WTC11 (cell line): ENCODE measurements around the gene MIP. TPM values are rescaled to one million over a fixed set of nuclear protein-coding genes. Genes with fewer than 3 reads are reported as not detected.

Source experiments
- ATF3 ChIP-seq: sonication (generic); formaldehyde crosslinking; conservative IDR thresholded peaks from 2 replicates; pipeline ENCODE4 v1.8.1; 2022; ENCODE audit warnings: mild to moderate bottlenecking, missing genetic modification reagents
- CBFB ChIP-seq: sonication (generic); formaldehyde crosslinking; IDR thresholded peaks from 2 replicates; pipeline ENCODE4 v1.8.1; 2022; ENCODE audit warnings: mild to moderate bottlenecking, low read depth, missing genetic modification reagents
- CREB1 ChIP-seq: sonication (generic); formaldehyde crosslinking; IDR thresholded peaks from 2 replicates; pipeline ENCODE4 v1.8.0; 2023; ENCODE audit warnings: mild to moderate bottlenecking, missing genetic modification reagents
- EMX1 ChIP-seq: fragments of 250-450 bp; sonication (Bioruptor Pico); IDR thresholded peaks from 2 replicates; pipeline ENCODE4 v1.8.0; 2021; ENCODE audit warnings: mild to moderate bottlenecking
- ETV6 ChIP-seq: sonication (generic); formaldehyde crosslinking; IDR thresholded peaks from 2 replicates; pipeline ENCODE4 v1.8.1; 2022; ENCODE audit warnings: mild to moderate bottlenecking, missing genetic modification reagents
- FOXP4 ChIP-seq: sonication (generic); formaldehyde crosslinking; IDR thresholded peaks from 2 replicates; pipeline ENCODE4 v1.8.0; 2022; ENCODE audit warnings: mild to moderate bottlenecking, missing genetic modification reagents
- IRF2 ChIP-seq: sonication (generic); formaldehyde crosslinking; IDR thresholded peaks from 2 replicates; pipeline ENCODE4 v1.8.0; 2022; ENCODE audit warnings: low read depth, missing genetic modification reagents, borderline replicate concordance
- MYBL2 ChIP-seq: sonication (generic); formaldehyde crosslinking; IDR thresholded peaks from 2 replicates; pipeline ENCODE4 v1.8.1; 2023; ENCODE audit warnings: mild to moderate bottlenecking, moderate library complexity, missing genetic modification reagents
- NFYB ChIP-seq: sonication (generic); formaldehyde crosslinking; conservative IDR thresholded peaks from 2 replicates; pipeline ENCODE4 v1.8.0; 2022; ENCODE audit warnings: low read depth, missing genetic modification reagents
- NR1H2 ChIP-seq: sonication (generic); formaldehyde crosslinking; IDR thresholded peaks from 2 replicates; pipeline ENCODE4 v1.9.0; 2021; ENCODE audit warnings: mild to moderate bottlenecking, moderate library complexity, missing genetic modification reagents
- OVOL2 ChIP-seq: fragments of 250-450 bp; sonication (Bioruptor Pico); IDR thresholded peaks from 2 replicates; pipeline ENCODE4 v1.9.0; 2021; ENCODE audit warnings: mild to moderate bottlenecking, borderline replicate concordance
- RORB ChIP-seq: fragments of 250-450 bp; sonication (Bioruptor Pico); IDR thresholded peaks from 2 replicates; pipeline ENCODE4 v1.9.0; 2021; ENCODE audit warnings: mild to moderate bottlenecking
- SOX15 ChIP-seq: fragments of 250-450 bp; sonication (Bioruptor Pico); IDR thresholded peaks from 2 replicates; pipeline ENCODE4 v1.9.0; 2021; ENCODE audit warnings: mild to moderate bottlenecking
- SP1 ChIP-seq: sonication (generic); formaldehyde crosslinking; conservative IDR thresholded peaks from 2 replicates; pipeline ENCODE4 v1.8.1; 2022; ENCODE audit warnings: missing genetic modification reagents
- STAT6 ChIP-seq: sonication (generic); formaldehyde crosslinking; conservative IDR thresholded peaks from 2 replicates; pipeline ENCODE4 v1.8.1; 2023; ENCODE audit warnings: mild to moderate bottlenecking, low read depth, missing genetic modification reagents, moderate library complexity
- TCF7 ChIP-seq: sonication (generic); formaldehyde crosslinking; IDR thresholded peaks from 2 replicates; pipeline ENCODE4 v1.8.0; 2022; ENCODE audit warnings: mild to moderate bottlenecking, low read depth, missing genetic modification reagents, moderate library complexity
- TEAD1 ChIP-seq: sonication (generic); formaldehyde crosslinking; IDR thresholded peaks from 2 replicates; pipeline ENCODE4 v1.8.0; 2022; ENCODE audit warnings: mild to moderate bottlenecking, missing genetic modification reagents
- TEAD4 ChIP-seq: sonication (generic); formaldehyde crosslinking; IDR thresholded peaks from 2 replicates; pipeline ENCODE4 v1.8.0; 2022; ENCODE audit warnings: mild to moderate bottlenecking, missing genetic modification reagents
- ZNF121 ChIP-seq: sonication (generic); formaldehyde crosslinking; IDR thresholded peaks from 2 replicates; pipeline ENCODE4 v1.8.0; 2023; ENCODE audit warnings: missing genetic modification reagents
- ZNF232 ChIP-seq: sonication (generic); formaldehyde crosslinking; IDR thresholded peaks from 2 replicates; pipeline ENCODE4 v1.8.0; 2022; ENCODE audit warnings: mild to moderate bottlenecking, missing genetic modification reagents
- ZNF532 ChIP-seq: fragments of 250-450 bp; sonication (Bioruptor Pico); IDR thresholded peaks from 2 replicates; pipeline ENCODE4 v1.9.0; 2021; ENCODE audit warnings: mild to moderate bottlenecking, borderline replicate concordance
- total RNA-seq: library from RNA; stranded (reverse); gene quantifications from 3 replicates; pipeline ENCODE4 v1.2.3, GENCODE V29; 2021
- TF ChIP-seq, protein P1 (sequence below): sonication (generic); formaldehyde crosslinking; IDR thresholded peaks from 2 replicates; pipeline ENCODE4 v1.8.0; 2023; ENCODE audit warnings: missing genetic modification reagents, mild to moderate bottlenecking, borderline replicate concordance
- TF ChIP-seq, protein P2 (sequence below): sonication (generic); formaldehyde crosslinking; IDR thresholded peaks from 2 replicates; pipeline ENCODE4 v1.8.0; 2022; ENCODE audit warnings: mild to moderate bottlenecking, missing genetic modification reagents

The MIP gene
- total RNA-seq, 1 experiment from 2014 or later, result not detected

DNA sequence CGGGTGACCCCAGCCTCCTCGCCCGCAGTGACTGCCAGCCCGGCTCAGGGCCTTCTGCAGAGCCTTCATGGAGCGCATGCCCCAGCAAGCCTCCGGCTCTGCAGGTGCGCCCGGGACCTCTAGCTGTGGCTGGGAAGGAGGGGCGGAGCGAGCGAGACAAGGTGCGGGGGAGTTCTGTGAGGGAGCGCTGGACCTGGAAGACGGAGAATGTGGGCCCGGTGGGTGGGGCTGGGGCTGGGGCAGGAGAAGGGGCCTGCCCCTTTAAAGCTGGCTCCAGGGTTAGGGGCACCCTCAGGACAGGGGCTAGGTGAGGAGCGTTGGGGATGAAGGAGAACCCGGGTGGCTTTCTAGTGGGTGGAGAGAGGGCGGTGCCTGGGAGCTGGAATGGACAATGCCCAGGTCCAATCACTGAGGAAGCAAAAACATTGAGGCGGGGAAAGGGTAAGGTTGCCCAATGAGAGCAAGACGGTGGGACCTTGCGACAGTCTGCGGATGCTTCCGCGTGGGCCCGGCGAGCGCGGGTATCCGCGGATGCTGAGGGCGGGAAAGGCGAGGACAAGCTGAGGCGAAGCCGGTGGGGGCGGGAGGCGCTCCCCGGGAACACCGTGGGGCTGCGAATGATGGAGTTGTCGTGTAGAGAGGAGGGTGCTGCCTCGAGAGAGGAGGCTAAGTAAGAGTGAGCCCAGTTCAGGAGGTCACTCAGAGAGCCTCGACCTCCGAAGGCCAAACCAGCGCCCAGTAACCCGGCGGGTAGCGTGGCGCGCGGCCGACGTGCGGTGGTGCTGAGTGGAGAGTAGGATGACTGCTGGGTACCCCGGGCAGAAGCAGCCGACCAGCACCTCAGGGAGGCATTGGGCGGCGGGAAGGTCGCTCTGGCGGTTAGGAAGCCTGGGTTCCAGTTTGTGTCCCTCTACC, 33.8 kb upstream of the MIP start, which contains the start of gene GLS2 (continued):
- TF ChIP-seq NFYB (CRISPR knock-in tag), result peak; percentile 90
- peak; percentile 98 for TF ChIP-seq ZNF232 (CRISPR knock-in tag)
- TF ChIP-seq CBFB (CRISPR knock-in tag), result no peak; the same call in 1 of the 2 replicates
- no peak for TF ChIP-seq RORB
- TF ChIP-seq, protein P1, sequence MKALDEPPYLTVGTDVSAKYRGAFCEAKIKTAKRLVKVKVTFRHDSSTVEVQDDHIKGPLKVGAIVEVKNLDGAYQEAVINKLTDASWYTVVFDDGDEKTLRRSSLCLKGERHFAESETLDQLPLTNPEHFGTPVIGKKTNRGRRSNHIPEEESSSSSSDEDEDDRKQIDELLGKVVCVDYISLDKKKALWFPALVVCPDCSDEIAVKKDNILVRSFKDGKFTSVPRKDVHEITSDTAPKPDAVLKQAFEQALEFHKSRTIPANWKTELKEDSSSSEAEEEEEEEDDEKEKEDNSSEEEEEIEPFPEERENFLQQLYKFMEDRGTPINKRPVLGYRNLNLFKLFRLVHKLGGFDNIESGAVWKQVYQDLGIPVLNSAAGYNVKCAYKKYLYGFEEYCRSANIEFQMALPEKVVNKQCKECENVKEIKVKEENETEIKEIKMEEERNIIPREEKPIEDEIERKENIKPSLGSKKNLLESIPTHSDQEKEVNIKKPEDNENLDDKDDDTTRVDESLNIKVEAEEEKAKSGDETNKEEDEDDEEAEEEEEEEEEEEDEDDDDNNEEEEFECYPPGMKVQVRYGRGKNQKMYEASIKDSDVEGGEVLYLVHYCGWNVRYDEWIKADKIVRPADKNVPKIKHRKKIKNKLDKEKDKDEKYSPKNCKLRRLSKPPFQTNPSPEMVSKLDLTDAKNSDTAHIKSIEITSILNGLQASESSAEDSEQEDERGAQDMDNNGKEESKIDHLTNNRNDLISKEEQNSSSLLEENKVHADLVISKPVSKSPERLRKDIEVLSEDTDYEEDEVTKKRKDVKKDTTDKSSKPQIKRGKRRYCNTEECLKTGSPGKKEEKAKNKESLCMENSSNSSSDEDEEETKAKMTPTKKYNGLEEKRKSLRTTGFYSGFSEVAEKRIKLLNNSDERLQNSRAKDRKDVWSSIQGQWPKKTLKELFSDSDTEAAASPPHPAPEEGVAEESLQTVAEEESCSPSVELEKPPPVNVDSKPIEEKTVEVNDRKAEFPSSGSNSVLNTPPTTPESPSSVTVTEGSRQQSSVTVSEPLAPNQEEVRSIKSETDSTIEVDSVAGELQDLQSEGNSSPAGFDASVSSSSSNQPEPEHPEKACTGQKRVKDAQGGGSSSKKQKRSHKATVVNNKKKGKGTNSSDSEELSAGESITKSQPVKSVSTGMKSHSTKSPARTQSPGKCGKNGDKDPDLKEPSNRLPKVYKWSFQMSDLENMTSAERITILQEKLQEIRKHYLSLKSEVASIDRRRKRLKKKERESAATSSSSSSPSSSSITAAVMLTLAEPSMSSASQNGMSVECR (CRISPR knock-in tag), result peak; percentile 97
- TF ChIP-seq CREB1 (CRISPR knock-in tag), result peak; percentile 98
- no peak for TF ChIP-seq OVOL2 (CRISPR knock-in tag)
- TF ChIP-seq EMX1 (CRISPR knock-in tag), result no peak
- TF ChIP-seq, protein P2, sequence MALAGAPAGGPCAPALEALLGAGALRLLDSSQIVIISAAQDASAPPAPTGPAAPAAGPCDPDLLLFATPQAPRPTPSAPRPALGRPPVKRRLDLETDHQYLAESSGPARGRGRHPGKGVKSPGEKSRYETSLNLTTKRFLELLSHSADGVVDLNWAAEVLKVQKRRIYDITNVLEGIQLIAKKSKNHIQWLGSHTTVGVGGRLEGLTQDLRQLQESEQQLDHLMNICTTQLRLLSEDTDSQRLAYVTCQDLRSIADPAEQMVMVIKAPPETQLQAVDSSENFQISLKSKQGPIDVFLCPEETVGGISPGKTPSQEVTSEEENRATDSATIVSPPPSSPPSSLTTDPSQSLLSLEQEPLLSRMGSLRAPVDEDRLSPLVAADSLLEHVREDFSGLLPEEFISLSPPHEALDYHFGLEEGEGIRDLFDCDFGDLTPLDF (CRISPR knock-in tag), result peak; percentile 96
- TF ChIP-seq TEAD1 (CRISPR knock-in tag), result peak; percentile 98
- TF ChIP-seq SOX15 (CRISPR knock-in tag), result no peak
- TF ChIP-seq ATF3 (CRISPR knock-in tag), result peak; percentile 84
- peak; percentile 96 for TF ChIP-seq TCF7 (CRISPR knock-in tag)
- TF ChIP-seq FOXP4 (CRISPR knock-in tag), result peak; percentile 99
- TF ChIP-seq SP1, result peak; percentile 86
- peak; percentile 68 for TF ChIP-seq ZNF121 (CRISPR knock-in tag)
- peak; percentile 93 for TF ChIP-seq NR1H2 (CRISPR knock-in tag)
- peak; percentile 99 for TF ChIP-seq ETV6 (CRISPR knock-in tag)
- peak; percentile 95 for TF ChIP-seq IRF2 (CRISPR knock-in tag)
- peak; percentile 94 for TF ChIP-seq TEAD4 (CRISPR knock-in tag)
- TF ChIP-seq STAT6 (CRISPR knock-in tag), result no peak
- no peak for TF ChIP-seq ZNF532 (CRISPR knock-in tag)
- TF ChIP-seq MYBL2 (CRISPR knock-in tag), result peak; percentile 98
